ENCODE measurements around the gene CPLX1.

DNA sequence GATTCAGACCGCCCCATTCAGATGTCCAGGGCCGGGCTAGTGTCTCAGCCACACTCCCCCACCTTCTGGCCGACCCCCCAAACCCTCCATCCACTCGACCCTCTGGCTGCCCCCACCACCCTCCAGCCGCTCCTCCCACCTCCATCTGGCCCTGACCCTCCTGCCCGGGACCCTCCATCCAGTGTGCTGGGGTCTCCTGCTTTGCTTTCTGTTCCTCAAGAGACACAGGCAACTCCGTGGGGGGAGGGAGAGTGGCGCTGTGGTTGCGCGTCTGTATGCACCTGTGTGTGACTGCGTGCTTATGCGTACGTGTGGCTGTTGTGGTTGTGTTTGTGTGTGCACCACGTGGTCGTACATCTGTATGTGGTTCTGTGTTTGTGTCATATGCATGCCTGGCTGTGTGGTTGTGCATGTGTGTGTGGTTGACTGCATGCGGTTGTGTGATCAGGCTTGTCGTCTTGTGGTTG is 33.3 kb downstream of the CPLX1 start:
- TF ChIP-seq EP300 (IDR thresholded peaks at IDR 0.05): no peak
- TF ChIP-seq, protein P1, sequence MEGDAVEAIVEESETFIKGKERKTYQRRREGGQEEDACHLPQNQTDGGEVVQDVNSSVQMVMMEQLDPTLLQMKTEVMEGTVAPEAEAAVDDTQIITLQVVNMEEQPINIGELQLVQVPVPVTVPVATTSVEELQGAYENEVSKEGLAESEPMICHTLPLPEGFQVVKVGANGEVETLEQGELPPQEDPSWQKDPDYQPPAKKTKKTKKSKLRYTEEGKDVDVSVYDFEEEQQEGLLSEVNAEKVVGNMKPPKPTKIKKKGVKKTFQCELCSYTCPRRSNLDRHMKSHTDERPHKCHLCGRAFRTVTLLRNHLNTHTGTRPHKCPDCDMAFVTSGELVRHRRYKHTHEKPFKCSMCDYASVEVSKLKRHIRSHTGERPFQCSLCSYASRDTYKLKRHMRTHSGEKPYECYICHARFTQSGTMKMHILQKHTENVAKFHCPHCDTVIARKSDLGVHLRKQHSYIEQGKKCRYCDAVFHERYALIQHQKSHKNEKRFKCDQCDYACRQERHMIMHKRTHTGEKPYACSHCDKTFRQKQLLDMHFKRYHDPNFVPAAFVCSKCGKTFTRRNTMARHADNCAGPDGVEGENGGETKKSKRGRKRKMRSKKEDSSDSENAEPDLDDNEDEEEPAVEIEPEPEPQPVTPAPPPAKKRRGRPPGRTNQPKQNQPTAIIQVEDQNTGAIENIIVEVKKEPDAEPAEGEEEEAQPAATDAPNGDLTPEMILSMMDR (IDR thresholded peaks at IDR 0.05): no peak

Data from tibial nerve (tissue), 4 donors.